CD4-positive, CD25-positive, alpha-beta regulatory T cell (primary cell): Measurements from ENCODE around the gene ECT2L. TPM values are rescaled to one million over a fixed set of nuclear protein-coding genes. Genes with fewer than 3 reads are reported as not detected.
"Not testable (repeated sequence)": the region's sequence is repeated elsewhere in the genome, so short reads cannot be mapped to it uniquely, and the experiment has no call there.

ENCODE experiments used
- ATAC-seq, 2 donors: fragments of 150-1000 bp; cut with Tn5 transposase; one replicate each; pipeline ENCODE4 v1.10.0; 2021; ENCODE audit warnings: low read depth in 2 of 2, moderate number of reproducible peaks in 2 of 2, moderate library complexity in 1 of 2
- DNase-seq, 3 donors: peaks; one replicate each; pipeline versions ENCODE4 v3.0.0 to v3.0.0-alpha.2; 2012 to 2022; ENCODE audit warnings: mixed read lengths in 1 of 3
- H3K27ac ChIP-seq: one replicate; pipeline ENCODE4 v1.7.0; 2013; ENCODE audit warnings: mild to moderate bottlenecking, low read length; ENCODE audit not compliant: insufficient read depth, poor library complexity, severe bottlenecking
- H3K27me3 ChIP-seq: one replicate; pipeline ENCODE4 v1.7.0; 2013; ENCODE audit warnings: low read length; ENCODE audit not compliant: control insufficient read depth, insufficient read depth
- H3K36me3 ChIP-seq: one replicate; pipeline ENCODE4 v1.7.0; 2013; ENCODE audit warnings: mild to moderate bottlenecking, low read length, moderate library complexity; ENCODE audit not compliant: control insufficient read depth, insufficient read depth
- H3K4me1 ChIP-seq: 2 replicates; pipeline ENCODE4 v1.7.0; 2013; ENCODE audit warnings: mild to moderate bottlenecking, low read length; ENCODE audit not compliant: insufficient read depth, control insufficient read depth, poor library complexity, severe bottlenecking
- H3K4me3 ChIP-seq: one replicate; pipeline ENCODE4 v1.7.0; 2013; ENCODE audit warnings: low read depth, mild to moderate bottlenecking, low read length, moderate library complexity
- H3K9me3 ChIP-seq, 2 experiments: 1 replicate in 1 of 2; 2 replicates in 1 of 2; pipeline ENCODE4 v1.7.0; 2013; ENCODE audit warnings: low read length in 2 of 2, mild to moderate bottlenecking in 1 of 2, moderate library complexity in 1 of 2; ENCODE audit not compliant: control insufficient read depth in 2 of 2
- H3K27ac Mint-ChIP-seq, 3 donors: one replicate each; pipeline ENCODE4 v1.8.0; 2020 to 2022; ENCODE audit warnings: mild to moderate bottlenecking in 3 of 3, mixed read lengths in 3 of 3, moderate library complexity in 2 of 3
- H3K27me3 Mint-ChIP-seq: one replicate; pipeline ENCODE4 v1.8.0; 2022; ENCODE audit warnings: mild to moderate bottlenecking, mixed read lengths
- H3K36me3 Mint-ChIP-seq: one replicate; pipeline ENCODE4 v1.8.0; 2020; ENCODE audit warnings: mixed read lengths
- H3K4me1 Mint-ChIP-seq, 4 donors: one replicate each; pipeline ENCODE4 v1.8.0; 2020 to 2022; ENCODE audit warnings: mixed read lengths in 4 of 4, mild to moderate bottlenecking in 1 of 4
- H3K4me3 Mint-ChIP-seq, 4 donors: one replicate each; pipeline ENCODE4 v1.8.0; 2020 to 2022; ENCODE audit warnings: mild to moderate bottlenecking in 4 of 4, mixed read lengths in 4 of 4, moderate library complexity in 3 of 4
- H3K9me3 Mint-ChIP-seq, 7 donors: one replicate each; pipeline ENCODE4 v1.8.0; 2020 to 2022; ENCODE audit warnings: mixed read lengths in 7 of 7, mild to moderate bottlenecking in 3 of 7, moderate library complexity in 2 of 7
- polyA plus RNA-seq, 4 donors: library from polyadenylated mRNA; unstranded; fragments of 300-500 nt; fragmentation: Illumina TruSeq; gene quantifications; one replicate each; pipeline ENCODE4 v1.2.3, GENCODE V29; 2021
- total RNA-seq: library from RNA; stranded (reverse); gene quantifications from one replicate; pipeline ENCODE4 v1.2.3, GENCODE V29; 2022

Gene ECT2L
- total and polyA plus RNA-seq, 5 donors from 2014 or later, result 0.03 to 0.10 (median 0.09) TPM; not detected in 2

DNA sequence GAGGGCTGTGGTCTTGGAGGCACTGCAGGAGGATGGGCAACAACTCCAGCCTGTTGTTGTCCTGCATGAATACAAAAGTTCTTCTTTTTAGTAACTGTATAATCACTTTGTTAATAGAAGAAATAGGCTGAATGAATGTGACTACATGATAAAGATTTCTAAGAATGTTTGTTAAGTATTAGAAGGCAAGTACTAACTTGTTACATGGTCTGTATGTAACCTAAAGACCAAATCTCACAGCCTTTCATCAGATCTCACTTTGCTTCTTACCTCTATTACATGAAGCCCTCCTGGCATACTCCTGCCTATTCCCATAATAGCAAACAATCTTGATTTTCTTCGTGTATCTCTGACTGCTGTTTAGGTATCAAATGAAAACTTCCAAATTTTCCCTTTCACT is 118.8 kb downstream of the ECT2L start:
- H3K4me3 Mint-ChIP-seq, result no peak overlapping the region
- peaks cover 79% of the 10 kb centered on the region for H3K36me3 ChIP-seq

DNA sequence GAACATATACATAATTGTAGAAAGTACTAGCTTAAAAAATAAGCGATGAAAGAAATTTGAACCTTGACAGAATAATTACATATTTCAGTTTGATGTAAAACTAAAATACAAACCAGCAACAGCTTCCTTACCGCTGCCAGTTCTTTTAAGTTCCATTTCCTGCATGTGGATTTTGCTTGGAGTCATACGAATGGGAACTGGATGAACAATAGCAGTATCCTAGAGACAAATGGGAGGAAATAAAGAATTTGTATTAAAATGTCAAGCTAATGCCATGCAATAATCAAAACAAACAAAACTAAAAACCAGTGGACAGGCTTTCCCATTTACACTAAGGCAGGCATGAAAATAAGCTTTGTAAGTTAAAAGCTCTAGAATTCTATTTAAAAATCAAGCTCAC is 125.0 kb downstream of the ECT2L start:
- Histone ChIP-seq H3K4me1 (no peaks in the 10 kb centered on the region), H3K27ac (no peak overlapping the region), H3K9me3 (no peaks in the 10 kb centered on the region), H3K4me3 (no peak overlapping the region), H3K27me3 (no peaks in the 10 kb centered on the region), H3K36me3 (peaks cover 34% of the 10 kb centered on the region)
- DNase-seq (no peak), ATAC-seq (no peak)
- H3K9me3 Mint-ChIP-seq, result no peaks in the 10 kb centered on the region
- H3K27ac Mint-ChIP-seq, result no peak overlapping the region
- H3K27me3 Mint-ChIP-seq, result no peaks in the 10 kb centered on the region
- H3K4me1 Mint-ChIP-seq, result peaks cover 0 to 13% (median 4%) of the 10 kb centered on the region in 4 donors
- H3K4me3 Mint-ChIP-seq, result no peak overlapping the region
- peaks cover 20% of the 10 kb centered on the region for H3K36me3 Mint-ChIP-seq

More for the DNA sequence above, 118.8 kb downstream of the ECT2L start:
- Histone ChIP-seq H3K9me3 (no peaks in the 10 kb centered on the region), H3K4me3 (no peak overlapping the region), H3K27ac (no peak overlapping the region), H3K27me3 (no peaks in the 10 kb centered on the region), H3K4me1 (no peaks in the 10 kb centered on the region)
- Mint-ChIP-seq H3K4me1 (no peaks in the 10 kb centered on the region), H3K27ac (no peak overlapping the region), H3K27me3 (no peaks in the 10 kb centered on the region), H3K36me3 (peaks cover 55% of the 10 kb centered on the region), H3K9me3 (no peaks in the 10 kb centered on the region)
- ATAC-seq (no peak), DNase-seq (no peak)

DNA sequence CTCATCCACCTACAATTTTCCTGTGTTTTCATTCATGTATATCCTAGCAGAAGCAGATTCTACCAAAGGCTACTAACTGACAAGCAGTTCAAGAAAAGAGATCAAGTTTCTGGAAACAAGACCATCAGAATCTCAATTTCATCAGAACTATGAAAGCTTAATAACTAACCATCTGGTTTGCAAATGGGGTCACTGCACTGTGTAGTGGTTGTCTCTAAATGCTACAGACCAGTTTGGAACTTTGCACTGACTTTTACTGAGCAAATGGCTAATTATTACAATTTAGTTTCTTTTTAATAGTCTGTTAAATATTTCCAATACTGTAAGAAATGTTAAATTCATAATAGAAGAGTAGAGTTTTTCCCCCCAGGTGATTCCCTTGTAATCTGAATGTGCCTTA is 127.7 kb downstream of the ECT2L start:
- H3K4me3 ChIP-seq, result no peak overlapping the region
- H3K27ac ChIP-seq, result no peak overlapping the region
- H3K4me1 ChIP-seq, result no peaks in the 10 kb centered on the region
- H3K9me3 ChIP-seq, result no peaks in the 10 kb centered on the region
- H3K27ac Mint-ChIP-seq, result peak overlapping the region in 2 of 3 donors; percentile 38 to 78
- H3K4me3 Mint-ChIP-seq, result no peak overlapping the region
- no peak for DNase-seq
- ATAC-seq, result no peak
- peaks cover 30% of the 10 kb centered on the region for H3K36me3 ChIP-seq
- H3K36me3 Mint-ChIP-seq, result peaks cover 28% of the 10 kb centered on the region
- no peaks in the 10 kb centered on the region for H3K9me3 Mint-ChIP-seq
- H3K27me3 ChIP-seq, result no peaks in the 10 kb centered on the region
- H3K4me1 Mint-ChIP-seq, result peaks cover 0 to 16% (median 7%) of the 10 kb centered on the region in 4 donors
- no peaks in the 10 kb centered on the region for H3K27me3 Mint-ChIP-seq

DNA sequence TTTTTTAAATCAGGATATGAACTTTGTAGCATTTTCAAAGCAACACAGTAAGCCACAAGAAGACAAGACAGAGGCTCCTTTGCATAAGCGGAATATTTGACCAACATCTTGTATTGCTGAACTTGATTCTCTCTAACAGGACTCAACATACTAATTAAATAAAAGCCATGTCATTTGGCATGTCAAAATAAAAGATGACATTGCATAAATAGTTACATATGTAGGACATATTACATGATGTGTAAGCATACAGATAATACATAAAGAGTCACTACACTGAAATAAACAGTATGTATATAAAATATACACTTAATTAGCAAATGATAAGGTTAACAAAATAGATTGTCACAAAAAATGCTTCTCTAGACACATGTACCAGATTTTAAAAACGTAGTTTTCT is 129.9 kb downstream of the ECT2L start:
- DNase-seq (no peak), ATAC-seq (no peak)
- H3K36me3 Mint-ChIP-seq, result peaks cover 30% of the 10 kb centered on the region
- no peak overlapping the region for H3K4me3 Mint-ChIP-seq
- no peak overlapping the region for H3K4me3 ChIP-seq
- H3K27ac ChIP-seq, result no peak overlapping the region
- no peaks in the 10 kb centered on the region for H3K9me3 ChIP-seq
- peaks cover 0 to 16% (median 10%) of the 10 kb centered on the region in 4 donors for H3K4me1 Mint-ChIP-seq
- no peaks in the 10 kb centered on the region for H3K9me3 Mint-ChIP-seq
- H3K36me3 ChIP-seq, result peaks cover 28% of the 10 kb centered on the region
- no peaks in the 10 kb centered on the region for H3K4me1 ChIP-seq
- H3K27me3 Mint-ChIP-seq, result no peaks in the 10 kb centered on the region
- H3K27ac Mint-ChIP-seq, result no peak overlapping the region
- no peaks in the 10 kb centered on the region for H3K27me3 ChIP-seq

DNA sequence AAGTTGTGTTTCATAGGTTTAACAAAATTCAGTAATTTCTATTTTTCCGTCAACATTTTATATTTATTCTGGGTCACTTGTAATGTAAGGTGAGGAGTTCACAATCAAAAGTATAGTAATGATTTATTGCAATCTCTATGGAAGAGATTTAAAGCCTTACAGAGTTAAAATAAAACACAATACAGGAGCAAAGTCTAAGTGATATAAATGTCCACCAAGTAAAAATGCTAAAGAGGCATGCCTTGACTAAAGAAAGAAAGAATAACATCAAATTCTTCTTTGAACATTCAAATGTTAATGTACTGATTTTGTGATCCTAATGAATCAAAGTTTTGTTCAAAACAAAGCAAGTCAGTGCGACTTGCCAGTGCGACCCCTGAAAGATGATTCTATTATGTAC is 130.7 kb downstream of the ECT2L start:
- H3K4me3 Mint-ChIP-seq, result no peak overlapping the region
- ATAC-seq, result no peak
- H3K27ac Mint-ChIP-seq, result no peak overlapping the region

DNA sequence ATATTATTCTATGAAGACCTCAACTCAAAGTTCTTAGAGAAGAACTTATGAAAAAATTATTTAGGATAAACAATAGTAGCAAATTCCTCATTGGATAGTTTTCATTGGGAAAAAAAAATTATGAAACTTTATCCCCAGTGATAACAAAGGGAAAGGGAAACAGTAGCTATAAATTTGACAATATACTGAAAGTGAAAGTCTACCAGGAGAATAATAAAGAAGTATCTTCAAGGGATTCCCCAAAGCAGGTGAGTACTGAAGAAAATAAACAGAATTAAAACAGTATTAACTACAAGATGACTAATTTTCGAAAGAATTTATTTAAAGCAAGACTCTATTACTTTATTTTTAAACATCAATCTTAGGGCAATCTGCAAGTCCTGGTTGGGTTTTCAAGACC is 135.8 kb downstream of the ECT2L start:
- H3K27ac ChIP-seq, result no peak overlapping the region
- H3K4me1 ChIP-seq, result no peaks in the 10 kb centered on the region
- H3K4me1 Mint-ChIP-seq, result peaks cover 11 to 14% (median 13%) of the 10 kb centered on the region in 4 donors
- no peaks in the 10 kb centered on the region for H3K27me3 ChIP-seq
- no peak overlapping the region for H3K4me3 Mint-ChIP-seq
- DNase-seq, result no peak
- H3K4me3 ChIP-seq, result no peak overlapping the region
- no peaks in the 10 kb centered on the region for H3K9me3 ChIP-seq
- peaks cover 28% of the 10 kb centered on the region for H3K36me3 Mint-ChIP-seq
- H3K27ac Mint-ChIP-seq, result no peak overlapping the region
- peaks cover 30% of the 10 kb centered on the region for H3K36me3 ChIP-seq
- peaks cover 0 to under 1% (median 0%) of the 10 kb centered on the region in 7 donors for H3K9me3 Mint-ChIP-seq
- no peaks in the 10 kb centered on the region for H3K27me3 Mint-ChIP-seq
- ATAC-seq, result no peak

More for the DNA sequence above, 130.7 kb downstream of the ECT2L start:
- H3K9me3 Mint-ChIP-seq, result no peaks in the 10 kb centered on the region
- H3K36me3 Mint-ChIP-seq, result peaks cover 30% of the 10 kb centered on the region
- H3K27me3 ChIP-seq, result no peaks in the 10 kb centered on the region
- peaks cover 22% of the 10 kb centered on the region for H3K36me3 ChIP-seq
- H3K9me3 ChIP-seq, result no peaks in the 10 kb centered on the region
- no peaks in the 10 kb centered on the region for H3K4me1 ChIP-seq
- H3K27ac ChIP-seq, result no peak overlapping the region
- no peaks in the 10 kb centered on the region for H3K27me3 Mint-ChIP-seq
- peaks cover 1 to 19% (median 12%) of the 10 kb centered on the region in 4 donors for H3K4me1 Mint-ChIP-seq
- no peak overlapping the region for H3K4me3 ChIP-seq
- DNase-seq, result no peak

DNA sequence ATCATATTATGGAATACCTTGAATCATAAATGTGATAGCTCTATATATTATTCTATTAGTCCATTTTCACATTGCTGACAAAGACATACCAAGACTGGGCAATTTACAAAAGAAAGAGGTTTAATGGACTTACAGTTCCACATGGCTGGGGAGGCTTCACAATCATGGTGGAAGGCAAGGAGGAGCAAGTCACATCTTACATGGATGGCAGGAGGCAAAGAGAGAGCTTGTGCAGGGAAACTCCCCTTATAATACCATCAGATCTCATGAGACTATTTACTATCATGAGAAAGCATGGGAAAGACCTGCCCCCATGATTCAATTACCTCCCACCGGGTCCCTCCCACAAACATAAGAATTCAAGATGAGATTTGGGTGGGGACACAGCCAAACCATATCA is 141.0 kb downstream of the ECT2L start:
- not testable (repeated sequence) for H3K4me1 Mint-ChIP-seq, H3K4me3 ChIP-seq, H3K27ac Mint-ChIP-seq, H3K27me3 ChIP-seq, ATAC-seq, DNase-seq, H3K9me3 Mint-ChIP-seq, H3K27ac ChIP-seq, H3K4me1 ChIP-seq, H3K4me3 Mint-ChIP-seq, H3K9me3 ChIP-seq, H3K27me3 Mint-ChIP-seq
- H3K36me3 Mint-ChIP-seq, result peaks cover 41% of the 10 kb centered on the region
- H3K36me3 ChIP-seq, result peaks cover 46% of the 10 kb centered on the region

DNA sequence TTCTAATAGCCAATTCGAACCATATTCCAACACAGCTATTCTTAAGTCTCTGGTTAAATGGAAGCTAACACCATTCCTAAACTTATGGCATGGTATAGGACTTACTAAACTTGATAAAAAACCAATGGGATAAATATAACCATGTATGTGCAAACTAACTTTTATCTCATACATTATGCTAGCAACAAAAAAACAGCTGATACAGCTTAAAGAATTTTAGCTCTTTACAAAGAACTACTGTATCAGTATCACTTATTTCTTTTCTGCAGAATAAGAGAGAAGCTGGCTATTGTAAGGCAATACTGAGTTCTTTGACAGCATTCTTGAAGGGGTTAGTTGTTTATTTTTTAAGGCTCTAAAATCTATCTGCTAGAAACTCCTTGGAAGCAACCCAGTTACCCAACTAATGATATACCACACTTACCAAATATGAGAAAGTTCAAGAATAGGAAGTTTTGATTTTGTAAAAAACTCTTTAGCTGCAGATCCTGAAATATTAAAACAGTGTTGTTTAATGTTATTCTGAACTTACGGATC is 147.3 kb downstream of the ECT2L start:
- no peaks in the 10 kb centered on the region for H3K9me3 Mint-ChIP-seq
- no peaks in the 10 kb centered on the region for H3K27me3 Mint-ChIP-seq
- H3K36me3 ChIP-seq, result peaks cover 52% of the 10 kb centered on the region
- peaks cover 16 to 28% (median 22%) of the 10 kb centered on the region in 4 donors for H3K4me1 Mint-ChIP-seq
- H3K9me3 ChIP-seq, result no peaks in the 10 kb centered on the region
- DNase-seq (no peak), ATAC-seq (no peak)
- H3K27me3 ChIP-seq, result no peaks in the 10 kb centered on the region
- peaks cover 9% of the 10 kb centered on the region for H3K4me1 ChIP-seq
- no peak overlapping the region for H3K27ac Mint-ChIP-seq
- no peak overlapping the region for H3K27ac ChIP-seq
- H3K4me3 ChIP-seq, result no peak overlapping the region
- H3K4me3 Mint-ChIP-seq, result no peak overlapping the region
- H3K36me3 Mint-ChIP-seq, result peaks cover 41% of the 10 kb centered on the region
